ENCODE measurements around the gene HARS2.
"Not testable (repeated sequence)": the region's sequence is repeated elsewhere in the genome, so short reads cannot be mapped to it uniquely, and the experiment has no call there.

DNA sequence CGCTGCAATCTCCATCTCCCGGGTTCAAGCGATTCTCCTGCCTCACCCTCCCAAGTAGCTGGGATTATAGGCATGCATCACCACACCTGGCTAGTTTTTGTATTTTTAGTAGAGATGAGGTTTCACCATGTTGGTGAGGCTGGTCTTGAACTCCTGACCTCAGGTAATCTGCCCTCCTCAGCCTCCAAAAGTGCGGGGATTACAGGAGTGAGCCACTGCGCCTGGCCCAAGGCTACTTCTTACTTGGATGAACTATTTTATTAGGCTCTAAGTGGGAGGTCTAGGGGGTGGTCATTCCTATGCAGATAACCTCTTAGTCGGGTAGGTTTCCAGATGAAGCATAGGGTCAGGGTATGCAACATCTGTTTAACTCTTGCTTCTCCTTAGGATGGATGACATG, 30.9 kb upstream of the HARS2 start:
- TF ChIP-seq, protein P1, sequence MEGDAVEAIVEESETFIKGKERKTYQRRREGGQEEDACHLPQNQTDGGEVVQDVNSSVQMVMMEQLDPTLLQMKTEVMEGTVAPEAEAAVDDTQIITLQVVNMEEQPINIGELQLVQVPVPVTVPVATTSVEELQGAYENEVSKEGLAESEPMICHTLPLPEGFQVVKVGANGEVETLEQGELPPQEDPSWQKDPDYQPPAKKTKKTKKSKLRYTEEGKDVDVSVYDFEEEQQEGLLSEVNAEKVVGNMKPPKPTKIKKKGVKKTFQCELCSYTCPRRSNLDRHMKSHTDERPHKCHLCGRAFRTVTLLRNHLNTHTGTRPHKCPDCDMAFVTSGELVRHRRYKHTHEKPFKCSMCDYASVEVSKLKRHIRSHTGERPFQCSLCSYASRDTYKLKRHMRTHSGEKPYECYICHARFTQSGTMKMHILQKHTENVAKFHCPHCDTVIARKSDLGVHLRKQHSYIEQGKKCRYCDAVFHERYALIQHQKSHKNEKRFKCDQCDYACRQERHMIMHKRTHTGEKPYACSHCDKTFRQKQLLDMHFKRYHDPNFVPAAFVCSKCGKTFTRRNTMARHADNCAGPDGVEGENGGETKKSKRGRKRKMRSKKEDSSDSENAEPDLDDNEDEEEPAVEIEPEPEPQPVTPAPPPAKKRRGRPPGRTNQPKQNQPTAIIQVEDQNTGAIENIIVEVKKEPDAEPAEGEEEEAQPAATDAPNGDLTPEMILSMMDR (IDR thresholded peaks at IDR 0.05): not testable (repeated sequence)
- TF ChIP-seq POLR2A (IDR thresholded peaks at IDR 0.05): not testable (repeated sequence)

Measured in body of pancreas (tissue), 4 donors.